Measurements from ENCODE around the gene PTDSS2. TPM values are rescaled to one million over a fixed set of nuclear protein-coding genes. Genes with fewer than 3 reads are reported as not detected.

The PTDSS2 gene
- total and polyA plus RNA-seq, 9 of the 15 experiments (the other 6 are each of a cell fraction or from before 2014, with no cell fraction given) = 0.45 to 53.9 (median 17.2) TPM

DNA sequence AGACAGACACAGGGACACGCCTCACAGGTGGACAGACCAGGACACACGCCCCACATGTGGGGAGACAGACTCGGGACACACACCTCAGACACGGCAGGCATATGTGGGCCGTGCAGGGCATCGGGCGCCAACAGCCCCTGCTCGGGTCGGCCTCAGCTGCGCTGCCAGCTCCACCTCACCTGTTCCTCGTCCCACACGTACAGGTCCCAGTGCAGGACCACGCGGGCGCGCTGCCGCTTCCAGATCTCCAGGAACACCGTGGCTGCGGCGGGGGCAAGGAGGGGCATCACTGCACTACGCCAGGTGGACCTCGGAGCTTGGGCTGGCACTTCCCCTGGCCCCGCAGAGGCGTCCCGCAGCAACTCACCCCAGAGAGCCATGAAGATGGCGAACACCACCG lies 20.7 kb upstream of the PTDSS2 start:
- CTCF ChIA-PET (ENCODE audit: low intra/inter-chr PET ratio) = no interaction called here
- no peaks in the 10 kb centered on the region for H3K9me1 ChIP-seq (ENCODE audit: control insufficient read depth, insufficient read depth, low read length)
- POLR2A ChIA-PET = interaction anchor here (0.7 kb wide), 1 partner anchor 585 kb away, joined by 3 read pairs; no protein-coding TSS in a partner anchor
- no peak overlapping the region for H3K4me2 ChIP-seq (ENCODE audit: insufficient read depth, low read length)
- intact Hi-C loops (cut with micrococcal nuclease) (no loop called here), in situ Hi-C loops (cut with MboI) (no loop called here)
- TF ChIP-seq POLR2G (IDR thresholded peaks at IDR 0.05; ENCODE audit: low read depth, low read length) = 0 out of 2 replicates have a peak, but pooled peaks have one; percentile 45
- TF ChIP-seq ZNF57 (CRISPR knock-in tag; IDR thresholded peaks at IDR 0.05) = no peak
- TF ChIP-seq CEBPG (CRISPR knock-in tag; IDR thresholded peaks at IDR 0.05) = no peak
- TF ChIP-seq CEBPG (tag; conservative IDR thresholded peaks at IDR 0.05 in 1 of 2, IDR thresholded peaks at IDR 0.05 in 1 of 2) = no peak
- no peak for TF ChIP-seq KLF13 (tag; IDR thresholded peaks at IDR 0.05; ENCODE audit: borderline replicate concordance, low read depth)
- TF ChIP-seq FIP1L1 (IDR thresholded peaks at IDR 0.05; ENCODE audit: low read depth, low read length, poor library complexity, severe bottlenecking) = no peak
- no peak for TF ChIP-seq EGR1 (conservative IDR thresholded peaks at IDR 0.05)
- TF ChIP-seq ARID2 (IDR thresholded peaks at IDR 0.05) = no peak
- TF ChIP-seq ARID1B (IDR thresholded peaks at IDR 0.05) = no peak
- H3K79me2 ChIP-seq (ENCODE audit: control insufficient read depth, insufficient read depth, low read length) = no peaks in the 10 kb centered on the region
- no peak overlapping the region for H3K27ac ChIP-seq (ENCODE audit: extremely low read depth, low read depth, low read length)
- peaks cover 0 to 38% of the 10 kb centered on the region in 2 experiments; a peak in 2 of 5 replicates for H3K4me1 ChIP-seq (replicated peaks in 1 of 2; ENCODE audit: control insufficient read depth in 2 of 2, insufficient read depth in 2 of 2, low read length in 2 of 2)
- no peak overlapping the region for H3K4me3 ChIP-seq
- no peak for DNase-seq (ENCODE audit: extremely low read depth in 1 of 4, low spot score in 3 of 4)
- 77% methylated on average over 13 of the region's 27 CpGs for WGBS (ENCODE audit: insufficient coverage, low coverage, missing lambda C conversion rate)
- H3K9me3 ChIP-seq (replicated peaks; ENCODE audit: control insufficient read depth, insufficient read depth, low read depth, low read length) = no peaks in the 10 kb centered on the region
- H3K27me3 ChIP-seq (ENCODE audit: control insufficient read depth in 2 of 2, insufficient read depth in 2 of 2, low read length in 2 of 2) = no peaks in the 10 kb centered on the region
- BruUV-seq (replicated peaks) = no TSS peak
- no peaks in the 10 kb centered on the region for H3K36me3 ChIP-seq (ENCODE audit: control insufficient read depth, insufficient read depth, low read length)
- ATAC-seq = no peak
- FAIRE-seq = no peak
- no peaks in the 10 kb centered on the region for H4K20me1 ChIP-seq (replicated peaks; ENCODE audit: control insufficient read depth, insufficient read depth, low read length)
- no peak overlapping the region for H2AFZ ChIP-seq (ENCODE audit: low read depth, low read length)
- H3K9ac ChIP-seq (ENCODE audit: insufficient read depth in 1 of 2, low read depth in 2 of 2, low read length in 2 of 2) = no peak overlapping the region
